Hepatocyte (in vitro differentiated cells): ENCODE measurements around the gene PSMF1.

ENCODE experiments used
- EZH2 ChIP-seq: fragments of 200-600 bp; sonication (generic); IDR thresholded peaks from 2 replicates; pipeline ENCODE4 v1.6.1; 2016; ENCODE audit warnings: antibody characterized with exemption, mild to moderate bottlenecking, borderline replicate concordance
- EZH2phosphoT487 ChIP-seq: fragments of 200-600 bp; sonication (generic); IDR thresholded peaks from one replicate; pipeline ENCODE4 v1.6.1; 2018; ENCODE audit warnings: antibody characterized with exemption, mild to moderate bottlenecking, low read depth, moderate library complexity; ENCODE audit not compliant: unreplicated experiment, severe bottlenecking
- TF ChIP-seq, protein P1 (sequence below): fragments of 200-600 bp; sonication (generic); IDR thresholded peaks from 2 replicates; pipeline ENCODE4 v1.5.1; 2016; ENCODE audit warnings: antibody characterized with exemption, mild to moderate bottlenecking; ENCODE audit not compliant: poor library complexity

- TF ChIP-seq, protein P1, sequence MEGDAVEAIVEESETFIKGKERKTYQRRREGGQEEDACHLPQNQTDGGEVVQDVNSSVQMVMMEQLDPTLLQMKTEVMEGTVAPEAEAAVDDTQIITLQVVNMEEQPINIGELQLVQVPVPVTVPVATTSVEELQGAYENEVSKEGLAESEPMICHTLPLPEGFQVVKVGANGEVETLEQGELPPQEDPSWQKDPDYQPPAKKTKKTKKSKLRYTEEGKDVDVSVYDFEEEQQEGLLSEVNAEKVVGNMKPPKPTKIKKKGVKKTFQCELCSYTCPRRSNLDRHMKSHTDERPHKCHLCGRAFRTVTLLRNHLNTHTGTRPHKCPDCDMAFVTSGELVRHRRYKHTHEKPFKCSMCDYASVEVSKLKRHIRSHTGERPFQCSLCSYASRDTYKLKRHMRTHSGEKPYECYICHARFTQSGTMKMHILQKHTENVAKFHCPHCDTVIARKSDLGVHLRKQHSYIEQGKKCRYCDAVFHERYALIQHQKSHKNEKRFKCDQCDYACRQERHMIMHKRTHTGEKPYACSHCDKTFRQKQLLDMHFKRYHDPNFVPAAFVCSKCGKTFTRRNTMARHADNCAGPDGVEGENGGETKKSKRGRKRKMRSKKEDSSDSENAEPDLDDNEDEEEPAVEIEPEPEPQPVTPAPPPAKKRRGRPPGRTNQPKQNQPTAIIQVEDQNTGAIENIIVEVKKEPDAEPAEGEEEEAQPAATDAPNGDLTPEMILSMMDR = no peak
- TF ChIP-seq EZH2 = no peak
- no peak for TF ChIP-seq EZH2phosphoT487
Observed at GRCh38 chr20:1134836-1135235, 16.4 kb downstream of the PSMF1 start.
